ENCODE data around the gene IL12RB2. TPM values are rescaled to one million over a fixed set of nuclear protein-coding genes. Genes with fewer than 3 reads are reported as not detected.
A peak's percentile ranks its signal among the peaks of the same experiment; 100 is the strongest.

Gene IL12RB2
- total and polyA plus RNA-seq, 2 donors (not counting 3 experiments of a cell fraction or from before 2014, with no cell fraction given): 0.42 TPM; not detected in 1

DNA sequence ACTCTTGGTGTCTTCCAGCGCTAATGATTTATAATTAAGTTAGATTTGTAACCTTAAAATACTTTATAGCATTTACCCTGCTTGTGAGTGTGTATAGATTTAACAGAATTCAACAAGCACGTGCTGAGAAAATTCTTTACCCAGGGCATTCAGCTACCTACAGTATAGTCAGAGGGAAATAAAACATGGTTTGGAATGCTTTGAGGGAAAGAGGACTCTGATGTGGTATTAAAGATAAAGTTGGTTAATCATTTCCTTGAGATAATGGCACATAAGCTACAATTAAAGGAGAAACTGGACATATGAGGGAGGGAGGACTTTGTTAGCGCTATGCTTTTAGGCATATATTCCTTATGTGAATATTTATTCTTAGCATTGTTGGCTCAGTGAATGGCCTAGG is 26.4 kb upstream of the IL12RB2 start:
- H3K4me1 ChIP-seq (ENCODE audit: control insufficient read depth, extremely low read depth, insufficient read depth, low read length): peaks cover 4% of the 10 kb centered on the region
- H3K9me1 ChIP-seq (replicated peaks; ENCODE audit: control insufficient read depth, extremely low read depth, insufficient read depth, low read length): no peaks in the 10 kb centered on the region
- no peaks in the 10 kb centered on the region for H3K27me3 ChIP-seq (ENCODE audit: control insufficient read depth in 2 of 2, insufficient read depth in 2 of 2, low read length in 2 of 2)
- H3K4me2 ChIP-seq (ENCODE audit: insufficient read depth, low read length): no peak overlapping the region
- no peak overlapping the region for H3K9ac ChIP-seq (replicated peaks; ENCODE audit: extremely low read depth, insufficient read depth, low read length)
- no peaks in the 10 kb centered on the region for H3K79me2 ChIP-seq (ENCODE audit: control insufficient read depth, insufficient read depth, low read length)
- H2AFZ ChIP-seq (ENCODE audit: low read depth, low read length): no peak overlapping the region
- TF ChIP-seq GATA2 (IDR thresholded peaks at IDR 0.05; ENCODE audit: insufficient read depth, insufficient read length, low read depth, low read length) (peak; percentile 26), POLR2AphosphoS5 (IDR thresholded peaks at IDR 0.05; ENCODE audit: insufficient read depth, low read depth, low read length) (no peak)
- TF ChIP-seq, protein P1, sequence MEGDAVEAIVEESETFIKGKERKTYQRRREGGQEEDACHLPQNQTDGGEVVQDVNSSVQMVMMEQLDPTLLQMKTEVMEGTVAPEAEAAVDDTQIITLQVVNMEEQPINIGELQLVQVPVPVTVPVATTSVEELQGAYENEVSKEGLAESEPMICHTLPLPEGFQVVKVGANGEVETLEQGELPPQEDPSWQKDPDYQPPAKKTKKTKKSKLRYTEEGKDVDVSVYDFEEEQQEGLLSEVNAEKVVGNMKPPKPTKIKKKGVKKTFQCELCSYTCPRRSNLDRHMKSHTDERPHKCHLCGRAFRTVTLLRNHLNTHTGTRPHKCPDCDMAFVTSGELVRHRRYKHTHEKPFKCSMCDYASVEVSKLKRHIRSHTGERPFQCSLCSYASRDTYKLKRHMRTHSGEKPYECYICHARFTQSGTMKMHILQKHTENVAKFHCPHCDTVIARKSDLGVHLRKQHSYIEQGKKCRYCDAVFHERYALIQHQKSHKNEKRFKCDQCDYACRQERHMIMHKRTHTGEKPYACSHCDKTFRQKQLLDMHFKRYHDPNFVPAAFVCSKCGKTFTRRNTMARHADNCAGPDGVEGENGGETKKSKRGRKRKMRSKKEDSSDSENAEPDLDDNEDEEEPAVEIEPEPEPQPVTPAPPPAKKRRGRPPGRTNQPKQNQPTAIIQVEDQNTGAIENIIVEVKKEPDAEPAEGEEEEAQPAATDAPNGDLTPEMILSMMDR (IDR thresholded peaks at IDR 0.05; ENCODE audit: extremely low read depth in 1 of 2, insufficient read depth in 1 of 2, low read depth in 1 of 2, low read length in 2 of 2): no peak
- BruUV-seq (replicated peaks): no TSS peak
- no peaks in the 10 kb centered on the region for H3K36me3 ChIP-seq (ENCODE audit: control insufficient read depth in 2 of 2, extremely low read depth in 1 of 2, insufficient read depth in 2 of 2, low read length in 2 of 2)
- FAIRE-seq (no peak), DNase-seq (ENCODE audit: low read depth, low spot score) (no peak)
- dilution Hi-C loops (cut with MboI; ENCODE audit: extremely low pct_ligation_motif_present, low sequenced_read_pairs) (no loop called here), intact Hi-C loops (cut with micrococcal nuclease) (no loop called here)
- CTCF ChIA-PET: interaction anchor here (1.1 kb wide), 1 partner anchor 68 kb away, joined by 3 read pairs; no protein-coding TSS in a partner anchor
- H3K9me3 ChIP-seq (replicated peaks; ENCODE audit: control insufficient read depth, insufficient read depth, low read length): no peaks in the 10 kb centered on the region
- no peak overlapping the region for H3K4me3 ChIP-seq (replicated peaks in 1 of 3; ENCODE audit: insufficient read depth in 1 of 3, low read depth in 1 of 3, low read length in 3 of 3)
- no peak overlapping the region for H3K27ac ChIP-seq (ENCODE audit: insufficient read depth, low read depth, low read length)
- POLR2A ChIA-PET: no interaction called here
- H4K20me1 ChIP-seq (replicated peaks; ENCODE audit: control insufficient read depth, extremely low read depth, insufficient read depth, low read length): no peaks in the 10 kb centered on the region

DNA sequence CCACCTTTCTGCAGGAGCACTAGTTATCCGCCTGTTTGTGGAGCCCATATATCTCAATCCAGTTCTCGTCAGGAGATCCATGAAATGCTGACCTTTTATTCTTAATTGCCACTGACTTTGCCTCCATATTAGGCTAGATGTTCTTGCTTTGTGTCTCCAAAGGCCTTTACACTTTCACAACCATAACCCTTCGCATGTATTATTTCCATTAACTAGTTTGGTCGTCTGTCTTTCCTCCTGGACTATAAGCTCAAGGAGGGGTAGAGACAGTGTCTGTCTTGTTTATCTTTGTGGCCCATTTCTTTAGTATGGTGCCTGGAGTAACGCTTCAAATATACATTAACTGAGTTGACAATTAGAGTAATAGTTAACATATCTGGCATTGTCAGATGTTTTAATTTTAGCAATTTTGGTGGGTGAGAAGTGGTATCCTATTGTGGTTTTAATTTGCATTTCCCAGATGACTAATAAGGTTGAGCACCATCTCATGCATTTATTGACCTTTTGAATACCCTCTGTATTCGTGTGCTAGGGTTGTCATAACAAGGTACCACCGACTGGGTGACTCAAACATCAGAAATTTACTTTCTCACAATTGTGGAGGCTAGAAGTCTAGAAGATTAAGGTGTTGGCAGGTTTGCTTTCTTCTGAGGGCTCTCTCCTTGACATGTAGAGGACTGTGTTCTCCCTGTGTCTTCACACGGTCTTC is 21.7 kb upstream of the IL12RB2 start:
- no peak overlapping the region for H3K4me3 ChIP-seq (replicated peaks in 1 of 3; ENCODE audit: insufficient read depth in 1 of 3, low read depth in 1 of 3, low read length in 3 of 3)
- ChIA-PET CTCF (interaction anchor here (0.6 to 2.1 kb wide), 4 partner anchors 16 to 204 kb away, joined by 3 to 7 read pairs (median 4); no protein-coding TSS in a partner anchor), POLR2A (no interaction called here)
- DNase-seq (ENCODE audit: low read depth, low spot score) (peak; percentile 30), FAIRE-seq (peak; percentile 75)
- H3K27ac ChIP-seq (ENCODE audit: insufficient read depth, low read depth, low read length): peak overlapping the region; percentile 45
- H3K79me2 ChIP-seq (ENCODE audit: control insufficient read depth, insufficient read depth, low read length): no peaks in the 10 kb centered on the region
- TF ChIP-seq FOS (IDR thresholded peaks at IDR 0.05; ENCODE audit: borderline replicate concordance, insufficient read depth, low read length): peak; percentile 38
- TF ChIP-seq JUN (IDR thresholded peaks at IDR 0.05; ENCODE audit: borderline replicate concordance, insufficient read depth, insufficient read length, low read depth): peak; percentile 81
- TF ChIP-seq, protein P1 (IDR thresholded peaks at IDR 0.05; ENCODE audit: extremely low read depth in 1 of 2, insufficient read depth in 1 of 2, low read depth in 1 of 2, low read length in 2 of 2): no peak
- TF ChIP-seq, protein P2, sequence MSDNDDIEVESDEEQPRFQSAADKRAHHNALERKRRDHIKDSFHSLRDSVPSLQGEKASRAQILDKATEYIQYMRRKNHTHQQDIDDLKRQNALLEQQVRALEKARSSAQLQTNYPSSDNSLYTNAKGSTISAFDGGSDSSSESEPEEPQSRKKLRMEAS (IDR thresholded peaks at IDR 0.05; ENCODE audit: insufficient read depth, insufficient read length): no peak
- BruUV-seq (replicated peaks): no TSS peak
- H4K20me1 ChIP-seq (replicated peaks; ENCODE audit: control insufficient read depth, extremely low read depth, insufficient read depth, low read length): no peaks in the 10 kb centered on the region
- no peaks in the 10 kb centered on the region for H3K36me3 ChIP-seq (ENCODE audit: control insufficient read depth in 2 of 2, extremely low read depth in 1 of 2, insufficient read depth in 2 of 2, low read length in 2 of 2)
- no peaks in the 10 kb centered on the region for H3K9me1 ChIP-seq (replicated peaks; ENCODE audit: control insufficient read depth, extremely low read depth, insufficient read depth, low read length)
- H3K9me3 ChIP-seq (replicated peaks; ENCODE audit: control insufficient read depth, insufficient read depth, low read length): no peaks in the 10 kb centered on the region
- no peaks in the 10 kb centered on the region for H3K27me3 ChIP-seq (ENCODE audit: control insufficient read depth in 2 of 2, insufficient read depth in 2 of 2, low read length in 2 of 2)
- H3K9ac ChIP-seq (replicated peaks; ENCODE audit: extremely low read depth, insufficient read depth, low read length): no peak overlapping the region
- H3K4me1 ChIP-seq (ENCODE audit: control insufficient read depth, extremely low read depth, insufficient read depth, low read length): peaks cover 11% of the 10 kb centered on the region
- dilution Hi-C loops (cut with MboI; ENCODE audit: extremely low pct_ligation_motif_present, low sequenced_read_pairs): no loop called here
- peak overlapping the region; percentile 12 for H3K4me2 ChIP-seq (ENCODE audit: insufficient read depth, low read length)
- intact Hi-C loops (cut with micrococcal nuclease): no loop called here
- H2AFZ ChIP-seq (ENCODE audit: low read depth, low read length): no peak overlapping the region

Measured in endothelial cell of umbilical vein (primary cell).